ENCODE data around the gene NUCB2.

The NUCB2 gene

GRCh38 chr11:17381156-17381555 is 104.6 kb downstream of the NUCB2 start:
- Histone ChIP-seq H3K9me3 (ENCODE audit: control insufficient read depth, low read length) (no peaks in the 10 kb centered on the region), H3K4me1 (no peaks in the 10 kb centered on the region), H3K27ac (no peak overlapping the region), H3K27me3 (ENCODE audit: control insufficient read depth, insufficient read depth, low read length) (no peaks in the 10 kb centered on the region), H3K9ac (no peak overlapping the region), H2AFZ (no peak overlapping the region), H3K36me3 (ENCODE audit: control insufficient read depth, insufficient read depth, low read length) (no peaks in the 10 kb centered on the region), H3K4me2 (ENCODE audit: low read length) (no peak overlapping the region), H3K79me2 (no peaks in the 10 kb centered on the region), H3K4me3 (ENCODE audit: low read depth, low read length) (no peak overlapping the region)
- no peak for TF ChIP-seq CTCF (IDR thresholded peaks at IDR 0.05)

Data from parathyroid adenoma (tissue), 2 donors.